HG02973 (cell line): ENCODE results near the gene FAM20B.
"Not testable (repeated sequence)": the region's sequence is repeated elsewhere in the genome, so short reads cannot be mapped to it uniquely, and the experiment has no call there.

Experiments
- ATAC-seq: cut with Tn5 transposase; IDR thresholded peaks from one replicate; pipeline ENCODE4 v1.9.1; 2021; ENCODE audit warnings: moderate library complexity; ENCODE audit not compliant: unreplicated experiment

Gene FAM20B

DNA sequence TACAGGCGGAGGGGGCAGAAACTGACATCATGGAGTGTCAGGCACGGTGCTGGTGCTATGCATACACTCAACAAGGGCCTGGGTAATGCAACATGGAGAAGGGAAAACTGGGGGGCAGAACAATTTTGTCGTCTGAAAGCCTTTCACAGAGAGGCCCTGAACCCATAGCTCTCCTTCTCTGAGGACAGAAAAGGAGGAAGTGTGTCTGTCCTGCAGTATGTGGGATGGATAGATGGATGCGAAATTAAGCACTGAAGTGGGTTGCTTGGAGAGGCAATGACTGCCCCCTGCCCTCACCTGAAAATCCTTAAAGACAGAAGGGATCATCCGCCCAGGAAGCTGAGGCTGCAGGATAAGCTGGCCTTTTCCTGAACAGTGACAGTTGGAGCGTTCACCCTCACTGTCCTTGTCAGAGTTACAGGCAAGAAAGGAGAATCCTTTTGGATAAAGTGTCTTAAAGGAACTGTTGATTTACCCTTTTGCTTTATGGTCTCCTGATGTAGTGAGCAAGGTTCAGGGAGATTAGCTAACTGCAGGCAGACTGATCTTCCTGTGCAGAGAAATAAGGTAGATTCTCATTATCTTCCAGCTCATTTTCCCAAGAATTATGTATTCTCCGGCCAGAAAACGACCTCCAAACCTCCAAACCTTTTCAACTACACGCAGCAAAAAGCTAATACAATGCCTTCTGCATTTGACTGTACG lies 1.6 kb upstream of the FAM20B start:
- ATAC-seq: no peak

DNA sequence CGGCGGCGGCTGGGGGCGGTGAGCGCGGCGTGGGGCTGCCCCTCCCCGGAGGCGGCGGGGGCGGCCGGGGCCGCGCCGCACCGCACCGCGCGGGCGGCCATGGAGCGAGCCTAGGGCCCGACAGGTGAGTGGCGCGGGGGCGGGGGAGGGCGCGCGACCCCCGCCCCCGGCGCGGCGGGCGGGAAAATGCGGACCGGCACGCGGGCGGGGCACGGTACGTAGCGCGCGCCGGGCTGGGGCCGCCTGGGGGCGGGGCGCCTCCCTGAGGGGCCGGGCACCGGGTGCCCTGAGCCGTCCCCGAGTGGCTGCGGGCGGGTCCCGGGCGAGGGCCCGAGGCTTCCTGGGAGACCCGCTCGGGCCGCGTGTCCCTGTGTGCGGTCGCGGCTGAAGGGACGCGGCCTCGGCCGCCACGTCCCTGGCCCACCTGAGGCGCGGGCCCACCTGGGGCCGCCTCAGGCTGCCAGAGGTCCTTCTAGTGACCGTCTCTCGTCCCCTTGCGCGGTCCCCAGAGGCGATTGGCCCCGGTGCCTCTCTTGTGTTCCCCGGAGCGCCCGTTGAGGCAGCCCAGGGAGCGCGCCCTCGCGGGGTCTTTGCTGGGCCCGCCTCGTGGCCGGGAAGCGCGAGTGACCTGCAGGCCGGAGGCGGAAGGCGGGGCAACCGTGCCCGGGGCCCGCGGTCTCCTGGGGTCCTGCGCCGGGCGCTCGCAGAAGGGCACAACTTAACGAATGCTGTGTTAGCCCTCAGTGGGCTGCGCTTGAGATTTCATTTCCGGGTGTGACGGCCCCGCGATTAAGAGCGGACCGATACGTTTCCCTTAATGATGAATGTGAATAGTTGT lies 500 bp downstream of the FAM20B start:
- ATAC-seq: peak; percentile 62

DNA sequence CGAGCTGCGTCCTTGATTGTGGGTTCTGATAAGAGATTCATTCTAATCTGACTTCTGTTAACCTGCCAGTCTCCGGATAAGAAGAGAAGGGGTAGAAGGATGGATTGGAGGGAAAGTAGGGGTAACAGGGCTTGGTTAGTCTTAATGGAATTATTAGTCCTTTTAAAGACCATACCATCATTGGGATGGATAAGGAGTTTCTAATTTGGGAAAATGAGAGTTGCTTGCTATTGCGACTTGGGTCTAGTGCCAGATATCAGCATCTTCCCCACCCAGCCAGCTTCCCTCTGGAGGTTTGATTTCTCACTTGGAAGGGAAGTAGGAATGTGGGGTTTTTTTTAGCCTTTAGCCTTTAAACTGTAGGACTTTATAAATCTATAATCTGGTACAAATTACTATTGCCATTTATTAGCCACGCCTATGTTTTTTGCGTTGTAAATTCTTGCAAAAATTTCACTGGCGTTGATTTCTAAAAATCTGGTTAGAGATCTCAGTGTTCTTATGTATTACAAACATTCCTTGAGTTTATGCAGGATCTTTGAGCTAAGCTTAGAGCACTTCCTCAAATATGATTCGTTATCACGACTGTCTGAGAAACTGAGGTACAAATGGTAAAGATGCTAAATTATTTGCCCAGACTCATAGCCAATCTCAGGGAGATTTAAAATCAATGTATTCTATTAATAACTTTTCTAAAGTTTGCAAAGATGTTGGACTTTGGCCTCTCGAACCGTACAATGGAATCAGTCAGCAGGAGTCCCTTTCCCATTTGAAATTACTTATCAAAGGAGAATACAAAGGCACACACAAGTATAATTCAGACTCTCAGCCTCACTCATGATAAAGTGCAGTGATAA lies 1.3 kb downstream of the FAM20B start:
- no peak for ATAC-seq

DNA sequence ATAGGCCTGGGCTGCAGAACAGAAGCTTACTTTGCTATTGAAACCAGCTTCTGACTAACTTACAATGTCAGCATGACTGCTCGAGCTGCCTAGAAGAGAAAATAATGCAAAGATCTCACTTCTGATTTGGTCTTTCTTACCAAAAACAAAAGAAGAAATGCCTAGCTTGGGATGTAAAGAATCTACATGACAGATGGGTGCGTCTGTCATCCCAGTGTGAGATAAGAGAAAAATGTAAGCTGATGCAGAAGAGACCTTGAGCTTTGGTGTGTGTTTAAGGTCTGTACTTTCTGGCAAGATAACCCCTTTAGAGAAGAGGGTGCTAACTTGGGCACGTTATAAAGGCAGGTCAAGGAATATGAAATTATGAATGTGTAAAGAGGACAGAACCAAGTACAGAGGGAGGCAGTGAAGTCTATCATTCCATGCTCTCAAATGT lies 3.6 kb downstream of the FAM20B start:
- ATAC-seq: no peak

- ATAC-seq: no peak
Observed at GRCh38 chr1:179030130-179030529, 4.4 kb downstream of the FAM20B start.

GRCh38 chr1:179030683-179031082 lies 5.0 kb downstream of the FAM20B start:
- ATAC-seq: no peak

DNA sequence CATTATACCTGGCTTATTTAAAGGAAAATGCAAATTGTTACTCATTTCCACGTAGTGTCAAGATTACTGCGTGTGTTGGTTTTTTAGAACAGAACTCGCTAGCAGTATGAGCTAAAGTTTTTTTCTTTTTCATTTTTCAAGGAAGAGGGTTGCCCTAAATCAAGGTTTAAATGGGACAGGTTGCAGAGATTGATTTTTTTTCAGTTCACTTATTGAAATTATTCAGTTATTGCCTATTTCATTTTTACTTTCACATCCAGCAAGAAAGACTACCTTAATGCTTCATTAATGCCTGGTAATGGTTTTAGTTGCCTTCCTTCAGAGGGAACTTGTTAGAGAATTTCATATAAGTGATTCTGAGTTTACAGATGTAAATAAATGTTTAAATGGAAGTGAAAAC lies 5.6 kb downstream of the FAM20B start:
- ATAC-seq: no peak

DNA sequence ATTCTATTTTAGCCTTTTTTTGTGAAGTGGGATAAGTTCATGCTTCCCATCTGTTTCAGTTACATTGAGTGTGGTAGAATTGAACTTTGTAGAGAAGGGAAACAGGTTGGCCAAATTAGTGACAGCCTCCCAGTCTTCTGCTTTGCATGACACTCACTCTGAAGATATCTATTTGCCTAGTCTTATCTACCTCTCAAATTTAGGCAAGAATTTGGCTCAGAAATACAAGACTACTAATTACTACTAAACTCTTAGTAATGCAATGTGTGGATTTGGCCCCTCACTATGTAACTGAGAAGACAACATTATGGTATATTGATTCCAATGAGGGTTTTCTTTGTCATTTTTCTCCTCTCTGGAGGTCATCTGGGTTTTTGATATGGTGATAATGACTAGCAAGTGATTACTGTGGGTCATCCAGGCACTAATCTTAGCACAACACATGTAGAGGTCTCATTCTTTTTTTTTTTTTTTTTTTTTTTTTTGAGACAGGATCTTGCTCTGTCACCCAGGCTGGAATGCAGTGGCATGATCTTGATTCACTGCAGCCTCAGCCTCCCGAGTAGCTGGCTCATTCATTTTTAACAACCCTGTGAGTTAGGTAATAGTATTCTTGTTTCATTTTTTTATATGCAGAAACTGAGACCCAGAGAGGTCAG lies 6.3 kb downstream of the FAM20B start:
- ATAC-seq: no peak

GRCh38 chr1:179034720-179035119 lies 9.0 kb downstream of the FAM20B start:
- peak; percentile 85 for ATAC-seq

DNA sequence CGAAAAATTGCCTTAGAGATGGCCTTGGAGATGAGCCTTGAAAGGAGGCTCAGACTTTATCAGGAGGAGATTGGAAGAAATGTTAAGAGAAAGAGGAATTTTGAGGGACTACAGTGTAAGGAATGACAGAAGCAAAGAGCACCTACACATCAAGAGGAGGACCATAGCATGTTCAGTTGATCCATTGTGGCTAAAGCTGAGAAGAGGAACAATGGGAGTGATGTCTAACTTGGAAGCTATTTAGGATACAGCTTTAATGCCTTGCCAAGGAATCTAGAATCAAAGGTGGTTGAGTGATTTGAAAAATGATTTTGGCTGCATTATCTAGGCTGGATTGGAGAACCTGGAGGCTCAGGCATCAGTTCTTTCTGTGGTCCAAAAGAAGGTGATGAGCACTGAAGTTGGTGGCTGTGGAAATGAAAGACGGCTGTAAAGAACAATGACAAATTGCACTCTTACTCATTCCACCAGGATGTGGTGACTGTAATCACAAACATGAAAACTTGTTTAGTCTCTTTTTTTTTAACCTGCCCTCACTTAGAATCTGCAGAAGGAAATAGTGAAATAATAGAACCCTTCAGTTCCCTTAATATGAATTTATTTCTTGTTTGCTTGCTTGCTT lies 11.3 kb downstream of the FAM20B start:
- ATAC-seq: peak; percentile 53

GRCh38 chr1:179038528-179039281 lies 13.0 kb downstream of the FAM20B start:
- ATAC-seq: no peak

GRCh38 chr1:179039502-179040174 lies 13.9 kb downstream of the FAM20B start:
- not testable (repeated sequence) for ATAC-seq

DNA sequence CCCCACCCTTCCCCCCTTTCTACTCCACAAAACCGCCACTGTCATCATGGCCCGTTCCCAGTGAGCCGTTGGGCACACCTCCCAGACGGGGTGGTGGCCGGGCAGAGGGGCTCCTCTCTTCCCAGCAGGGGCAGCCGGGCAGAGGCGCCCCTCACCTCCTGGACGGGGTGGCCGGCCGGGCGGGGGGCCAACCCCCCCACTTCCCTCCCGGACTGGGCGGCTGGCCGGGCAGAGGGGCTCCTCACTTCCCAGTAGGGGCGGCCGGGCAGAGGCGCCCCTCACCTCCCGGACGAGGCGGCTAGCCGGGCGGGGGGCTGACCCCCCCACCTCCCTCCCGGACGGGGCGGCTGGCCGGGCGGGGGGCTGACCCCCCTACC lies 14.5 kb downstream of the FAM20B start:
- not testable (repeated sequence) for ATAC-seq

- ATAC-seq: no peak
Observed at GRCh38 chr1:179042087-179042486, 16.4 kb downstream of the FAM20B start.

DNA sequence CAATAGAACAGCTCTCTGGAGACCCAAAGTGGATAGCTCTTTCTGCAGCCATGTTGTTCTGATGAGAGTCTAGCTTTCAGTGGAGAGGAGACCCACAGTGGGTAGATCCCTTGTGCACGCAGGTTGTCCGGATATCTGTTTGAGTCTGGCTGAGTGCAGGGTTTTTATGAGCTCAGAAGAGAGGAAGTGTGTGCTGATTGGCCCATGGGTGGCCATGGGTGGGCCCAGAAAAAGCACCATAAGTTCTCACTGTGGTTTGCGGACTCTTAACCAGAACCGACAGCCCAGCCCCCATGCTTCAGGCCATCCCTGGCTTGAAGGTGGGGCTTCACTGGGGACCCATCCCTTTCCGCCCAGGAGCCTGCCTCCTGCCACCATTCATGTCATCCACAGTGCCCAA lies 17.0 kb downstream of the FAM20B start:
- no peak for ATAC-seq

DNA sequence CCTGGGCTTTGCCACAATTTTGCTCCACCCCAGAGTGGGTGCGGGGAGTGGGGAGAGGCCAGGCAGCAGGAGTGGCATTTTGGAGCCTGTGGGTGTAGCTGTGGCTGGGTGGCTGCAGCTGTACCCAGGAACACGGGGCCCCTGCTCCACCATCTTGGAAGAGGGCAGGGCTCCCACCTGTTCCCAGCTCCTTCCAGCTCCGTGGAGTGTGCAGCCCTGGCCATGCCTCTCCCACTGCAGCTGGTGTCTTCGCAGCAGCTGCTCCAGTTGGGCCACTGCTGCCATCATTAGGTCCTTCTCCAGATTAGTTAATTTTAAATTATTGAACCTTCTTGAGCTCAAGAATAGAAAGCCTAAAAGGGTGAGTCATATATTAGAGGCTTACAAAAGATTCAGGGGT lies 17.6 kb downstream of the FAM20B start:
- no peak for ATAC-seq

GRCh38 chr1:179043907-179044306 lies 18.2 kb downstream of the FAM20B start:
- ATAC-seq: no peak

DNA sequence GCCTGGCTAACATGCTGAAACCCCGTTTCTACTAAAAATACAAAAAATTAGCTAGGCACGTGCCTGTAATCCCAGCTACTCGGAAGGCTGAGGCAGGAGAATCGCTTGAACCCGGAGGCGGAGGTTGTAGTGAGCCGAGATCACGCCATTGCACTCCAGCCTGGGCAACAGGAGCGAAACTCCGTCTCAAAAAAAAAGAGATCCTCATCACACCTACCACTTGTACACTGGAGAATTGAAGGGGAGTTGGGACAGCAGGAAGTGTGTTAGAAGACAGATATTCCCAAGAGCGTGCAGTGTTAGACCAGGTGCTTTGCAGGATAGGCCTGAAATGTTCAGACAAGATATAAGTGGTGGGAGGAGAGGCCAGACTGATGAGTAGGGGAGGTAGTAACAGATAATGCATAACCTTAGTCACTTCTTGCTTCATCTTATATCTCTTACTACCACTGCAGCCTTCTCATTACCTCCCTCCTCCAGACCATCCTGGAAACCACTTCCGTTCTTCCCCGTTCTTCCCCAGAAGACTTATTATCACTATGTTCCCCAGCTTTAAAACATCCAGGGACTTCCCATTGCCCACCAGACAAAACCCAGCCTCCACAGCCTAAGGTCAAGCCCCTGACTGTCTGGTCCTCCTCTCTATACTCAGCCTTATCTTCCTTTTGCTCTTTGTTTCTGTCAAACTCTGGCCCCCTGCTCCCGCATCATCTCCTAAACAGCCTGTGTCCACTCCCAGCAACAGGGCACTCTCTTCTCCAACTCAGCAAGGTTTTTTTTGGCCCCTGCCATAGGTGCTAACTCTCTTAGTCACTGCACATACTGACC lies 21.3 kb downstream of the FAM20B start:
- no peak for ATAC-seq
